Measurements from ENCODE around the gene TAOK3. TPM values are rescaled to one million over a fixed set of nuclear protein-coding genes. Genes with fewer than 3 reads are reported as not detected.
"Not testable (repeated sequence)": the region's sequence is repeated elsewhere in the genome, so short reads cannot be mapped to it uniquely, and the experiment has no call there.

The TAOK3 gene
- total RNA-seq, 1 donor from 2014 or later: 52.9 TPM

DNA sequence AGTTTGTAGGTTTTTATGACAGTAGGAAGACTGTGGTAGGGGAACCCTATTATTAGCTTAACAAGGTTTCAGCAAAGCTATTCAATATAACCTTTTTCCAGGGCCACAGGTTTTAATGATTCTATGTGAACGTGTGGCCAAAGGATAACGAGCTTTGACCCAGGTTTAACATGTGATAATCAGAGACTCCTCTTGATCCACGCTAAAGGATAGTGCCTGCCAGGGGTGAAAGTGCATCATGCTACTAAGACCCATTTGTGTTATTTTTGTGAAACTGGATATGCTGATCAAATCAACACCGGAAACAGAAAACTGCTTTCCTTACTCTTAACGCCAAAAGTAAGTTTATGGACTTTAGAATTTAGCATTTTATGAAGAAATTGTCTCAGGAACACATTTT, 909 bp upstream of the TAOK3 start:
- no peak for DNase-seq

DNA sequence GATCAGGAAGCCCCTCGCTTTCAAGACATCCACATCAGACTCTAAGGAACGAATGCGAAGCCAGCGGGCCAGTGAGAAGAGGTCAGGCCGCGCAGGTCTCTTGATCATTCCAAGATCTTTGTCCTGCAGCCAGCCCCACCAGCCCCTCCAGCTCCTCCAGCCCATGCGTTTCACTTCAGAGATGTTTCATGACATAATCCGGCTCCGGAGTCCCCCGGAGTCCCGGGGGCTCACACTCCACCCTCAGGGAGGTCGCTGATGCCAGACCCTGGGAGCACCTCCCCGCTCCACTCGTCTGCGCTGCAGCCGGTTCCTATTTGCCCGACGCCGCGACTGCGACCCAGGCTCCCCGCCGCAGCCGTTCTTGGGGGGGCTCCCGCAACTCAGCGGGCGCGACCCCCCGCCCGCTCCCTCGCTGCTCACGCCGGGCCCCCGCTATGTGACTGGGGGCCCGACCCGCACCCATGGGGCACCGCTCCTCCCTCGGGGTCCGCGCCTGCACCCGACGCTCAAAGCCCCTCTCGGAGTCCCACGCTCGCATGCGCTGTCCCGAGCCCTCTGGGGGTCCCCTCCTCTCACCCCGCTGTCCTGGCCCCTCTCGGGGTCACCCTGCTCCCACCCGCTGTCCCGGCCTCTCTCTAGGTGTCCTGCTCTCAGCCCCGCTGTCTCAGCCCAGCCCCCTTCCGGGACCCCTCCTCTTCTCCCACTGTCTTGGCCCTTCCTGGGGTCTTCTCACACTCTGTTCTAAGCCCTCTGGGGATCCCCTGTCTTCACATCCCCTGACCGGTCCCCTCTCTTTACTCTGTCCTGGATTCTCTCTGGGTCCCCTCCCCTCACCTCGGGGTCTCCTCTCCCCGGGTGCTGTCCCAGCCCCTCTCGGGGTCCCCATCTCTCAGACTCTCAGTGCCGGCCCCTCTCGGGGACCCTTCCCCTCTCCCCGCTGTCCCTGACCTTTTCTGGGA, 1.1 kb downstream of the TAOK3 start:
- DNase-seq: no peak

- DNase-seq: no peak
Observed at GRCh38 chr12:118370601-118371000, 2.1 kb downstream of the TAOK3 start.

- DNase-seq: no peak
Observed at GRCh38 chr12:118368821-118369220, 3.9 kb downstream of the TAOK3 start.

DNA sequence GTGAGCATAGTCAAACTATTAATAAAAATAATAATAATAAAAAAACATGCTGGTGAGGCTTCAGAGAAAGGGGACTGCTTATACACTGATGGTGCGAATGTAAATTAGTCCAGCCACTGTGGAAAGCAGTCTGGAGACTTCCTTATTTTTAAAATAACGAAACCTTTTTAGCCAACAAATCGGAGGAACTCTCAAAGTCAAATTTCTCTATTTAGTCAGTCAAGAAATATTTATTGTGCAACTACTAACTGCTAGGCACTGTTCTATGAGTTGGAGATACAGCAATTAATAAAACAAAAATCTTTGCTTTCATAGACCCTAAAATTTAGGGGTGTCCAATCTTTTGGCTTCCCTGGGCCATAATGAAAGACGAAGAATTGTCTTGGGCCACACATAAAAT, 10.8 kb downstream of the TAOK3 start:
- no peak for DNase-seq

- no peak for DNase-seq
Observed at GRCh38 chr12:118361092-118361404, 11.7 kb downstream of the TAOK3 start.

GRCh38 chr12:118359541-118359915, 13.2 kb downstream of the TAOK3 start:
- DNase-seq: no peak

- no peak for DNase-seq
Observed at GRCh38 chr12:118358612-118359540, 13.8 kb downstream of the TAOK3 start.

- DNase-seq: no peak
Observed at GRCh38 chr12:118358008-118358359, 14.7 kb downstream of the TAOK3 start.

DNA sequence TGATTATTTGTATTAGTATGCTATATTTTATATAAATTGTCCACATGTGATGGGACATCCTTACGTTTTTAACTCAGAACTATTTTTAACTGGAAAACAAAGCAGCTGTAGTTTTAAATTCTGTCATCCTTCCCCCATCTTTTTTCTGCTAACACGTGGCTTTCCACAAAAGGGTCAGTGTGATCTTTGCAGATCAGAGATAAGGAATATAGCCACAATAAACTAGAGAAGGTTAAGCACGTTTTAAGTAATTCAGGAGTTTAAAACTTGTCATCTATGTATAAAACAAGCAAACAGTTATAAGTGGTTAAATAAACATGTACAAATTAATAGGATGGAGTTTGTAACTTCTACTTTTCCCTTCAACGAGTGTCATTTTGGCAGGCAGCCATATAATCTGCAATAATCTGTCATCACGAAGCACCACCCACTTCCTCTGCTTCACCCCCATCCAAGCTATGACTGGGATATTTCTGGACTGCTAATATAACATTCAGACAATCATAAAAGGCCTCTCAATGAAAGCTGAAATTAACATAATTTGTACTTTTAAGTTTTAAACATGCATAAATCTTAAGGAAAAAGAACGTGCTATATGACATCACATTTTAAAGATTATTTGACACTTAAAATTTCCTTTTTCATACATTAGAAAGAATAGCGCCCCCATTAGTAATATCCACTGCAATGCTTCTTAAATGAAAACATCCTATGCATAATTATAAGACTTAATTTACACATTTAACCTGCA, 15.3 kb downstream of the TAOK3 start:
- no peak for DNase-seq

- no peak for DNase-seq
Observed at GRCh38 chr12:118356809-118357256, 15.9 kb downstream of the TAOK3 start.

- no peak for DNase-seq
Observed at GRCh38 chr12:118355843-118356242, 16.9 kb downstream of the TAOK3 start.

- DNase-seq: no peak
Observed at GRCh38 chr12:118354903-118355302, 17.8 kb downstream of the TAOK3 start.

- DNase-seq: not testable (repeated sequence)
Observed at GRCh38 chr12:118354503-118354902, 18.2 kb downstream of the TAOK3 start.

- no peak for DNase-seq
Observed at GRCh38 chr12:118353721-118354120, 19.0 kb downstream of the TAOK3 start.

DNA sequence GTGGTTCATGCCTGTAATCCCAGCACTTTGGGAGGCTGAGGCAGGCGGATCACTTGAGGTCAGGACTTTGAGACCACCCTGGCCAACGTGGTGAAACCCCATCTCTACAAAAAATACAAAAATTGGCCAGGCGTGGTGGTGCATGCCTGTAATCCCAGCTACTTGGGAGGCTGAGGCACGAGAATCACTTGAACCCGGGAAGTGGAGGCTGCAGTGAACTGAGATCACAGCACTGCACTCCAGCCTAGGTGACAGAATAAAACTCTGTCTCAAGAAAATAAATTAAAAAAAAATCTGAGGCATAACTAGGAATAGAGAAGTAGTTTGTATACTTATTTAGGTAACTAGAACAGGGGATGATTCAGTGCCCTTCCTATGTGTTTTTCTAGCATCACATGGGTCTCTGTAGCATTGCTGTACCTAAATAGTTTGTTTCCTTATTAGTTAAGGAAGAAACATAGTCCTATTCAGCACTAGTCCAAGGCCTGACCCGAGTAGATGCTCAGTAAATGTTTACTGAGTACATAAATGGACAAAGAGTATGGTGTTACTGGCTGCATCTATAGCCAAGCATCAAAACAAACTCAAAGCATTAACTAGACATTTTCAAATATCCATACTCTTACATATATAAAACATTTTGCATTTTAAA, 21.7 kb downstream of the TAOK3 start:
- DNase-seq: no peak

GRCh38 chr12:118347916-118348315, 24.8 kb downstream of the TAOK3 start:
- DNase-seq: no peak

GRCh38 chr12:118346895-118347294, 25.8 kb downstream of the TAOK3 start:
- DNase-seq: no peak

DNA sequence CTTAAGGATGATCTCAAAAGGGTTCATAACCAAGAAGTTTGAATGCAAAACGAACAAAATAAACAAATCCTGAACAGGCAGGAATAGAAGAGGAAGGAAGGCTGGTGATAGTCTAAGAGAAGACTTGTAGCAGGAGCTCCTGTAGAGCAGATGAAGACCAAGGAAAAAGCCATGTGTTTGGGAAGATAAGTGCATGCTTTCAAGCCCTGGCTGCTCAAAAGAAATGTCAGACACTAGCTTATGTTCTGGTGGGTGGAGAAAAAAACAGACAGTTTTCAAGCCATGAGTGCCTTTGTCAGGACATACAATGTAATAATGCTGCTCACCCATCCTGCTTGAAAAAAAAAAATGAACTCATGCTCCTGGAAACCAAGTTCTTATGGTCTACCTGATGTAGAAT, 27.4 kb downstream of the TAOK3 start:
- no peak for DNase-seq

GRCh38 chr12:118344829-118345228, 27.9 kb downstream of the TAOK3 start:
- no peak for DNase-seq

DNA sequence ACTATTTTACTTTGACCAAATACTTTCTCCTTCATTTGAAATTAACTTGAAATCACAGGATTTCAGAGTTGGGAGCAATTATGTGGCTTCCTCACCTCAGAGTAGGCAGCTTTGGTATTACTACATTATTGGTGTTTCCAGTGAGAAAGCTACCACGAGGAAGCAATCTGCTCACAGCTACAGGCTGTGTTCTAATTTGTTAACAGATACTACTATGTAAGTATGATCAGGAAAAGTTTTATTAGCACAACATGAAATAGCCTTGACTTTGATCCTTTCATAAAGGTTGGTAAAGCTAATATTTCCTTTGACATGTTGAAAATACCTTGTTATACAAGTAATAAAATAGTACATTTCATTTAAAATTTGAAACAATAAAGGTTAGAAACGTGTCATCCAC, 30.6 kb downstream of the TAOK3 start:
- DNase-seq: no peak

- no peak for DNase-seq
Observed at GRCh38 chr12:118337194-118337838, 35.4 kb downstream of the TAOK3 start.

Data from occipital lobe (tissue), 2 donors.